ENCODE data around the gene ZNF234.
"Not testable (repeated sequence)": the region's sequence is repeated elsewhere in the genome, so short reads cannot be mapped to it uniquely, and the experiment has no call there.

The ZNF234 gene

GRCh38 chr19:44182145-44182544, 40.8 kb downstream of the ZNF234 start:
- DNase-seq, result no peak

- no peak for DNase-seq
Measured at GRCh38 chr19:44190020-44190419, 48.7 kb downstream of the ZNF234 start.

GRCh38 chr19:44192127-44192526, 50.8 kb downstream of the ZNF234 start:
- no peak for DNase-seq

- DNase-seq, result no peak
Measured at GRCh38 chr19:44196772-44197171, 55.4 kb downstream of the ZNF234 start.

- no peak for DNase-seq
Measured at GRCh38 chr19:44202470-44202869, 61.1 kb downstream of the ZNF234 start.

GRCh38 chr19:44202974-44203373, 61.6 kb downstream of the ZNF234 start:
- no peak for DNase-seq

- DNase-seq, result not testable (repeated sequence)
Measured at GRCh38 chr19:44203877-44204276, 62.5 kb downstream of the ZNF234 start.

- DNase-seq, result no peak
Measured at GRCh38 chr19:44204772-44205171, 63.4 kb downstream of the ZNF234 start.

GRCh38 chr19:44207126-44207803, 65.9 kb downstream of the ZNF234 start:
- peak; percentile 91 for DNase-seq
